ENCODE results near the gene ENPP3. TPM values are rescaled to one million over a fixed set of nuclear protein-coding genes. Genes with fewer than 3 reads are reported as not detected.

Gene ENPP3
- total RNA-seq, 1 experiment from 2014 or later = 0.15 TPM

DNA sequence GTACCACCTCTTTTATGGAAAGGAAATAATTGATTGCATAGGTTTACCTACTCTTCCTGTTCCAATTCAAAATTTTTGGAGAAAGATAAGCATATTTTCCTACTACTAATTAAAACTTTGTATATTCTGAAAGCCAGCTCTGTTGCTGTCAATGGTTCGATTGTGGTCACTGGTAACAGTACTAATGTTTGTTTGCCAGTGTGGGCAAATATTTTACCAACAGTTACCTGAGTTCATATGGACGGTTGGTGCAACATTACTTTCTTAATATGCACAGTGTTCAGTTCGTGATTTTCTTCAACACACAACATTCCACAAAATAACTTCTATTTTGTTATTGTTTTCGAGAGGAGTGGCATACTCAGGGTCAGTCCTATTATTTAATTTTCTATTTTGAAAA is 90.8 kb downstream of the ENPP3 start:
- Histone ChIP-seq H2BK20ac (ENCODE audit: low read depth, low read length, poor library complexity, severe bottlenecking) (no peak overlapping the region), H4K20me1 (ENCODE audit: control insufficient read depth, insufficient read depth, insufficient read length) (no peaks in the 10 kb centered on the region), H3K79me1 (ENCODE audit: insufficient read depth, low read depth, low read length, poor library complexity, severe bottlenecking) (no peaks in the 10 kb centered on the region), H2AFZ (ENCODE audit: low read length) (no peak overlapping the region), H3K4me1 (ENCODE audit: insufficient read depth, low read length) (no peaks in the 10 kb centered on the region; the same call in 1 of the 2 replicates), H3K23ac (ENCODE audit: insufficient read length, low read depth, low read length) (no peak overlapping the region), H4K5ac (ENCODE audit: insufficient read length, low read depth, low read length) (no peak overlapping the region), H3K27me3 (ENCODE audit: insufficient read depth, low read length) (no peaks in the 10 kb centered on the region; the same call in 1 of the 2 replicates), H3K27ac (ENCODE audit: insufficient read length, low read depth, low read length) (no peak overlapping the region), H2BK15ac (ENCODE audit: low read depth, low read length) (no peak overlapping the region), H3K4me2 (ENCODE audit: insufficient read depth, insufficient read length, low read length) (no peak overlapping the region), H3K9ac (ENCODE audit: extremely low read depth, insufficient read length, low read length) (no peak overlapping the region), H3T11ph (ENCODE audit: low read length) (no peak overlapping the region), H3K79me2 (ENCODE audit: insufficient read depth, low read length) (no peaks in the 10 kb centered on the region), H3K18ac (ENCODE audit: insufficient read length, low read depth, low read length) (no peak overlapping the region), H3K23me2 (ENCODE audit: insufficient read length, low read depth, low read length, poor library complexity, severe bottlenecking) (no peaks in the 10 kb centered on the region), H3K14ac (ENCODE audit: insufficient read depth, low read length) (no peak overlapping the region), H4K91ac (ENCODE audit: insufficient read length, low read depth, low read length) (no peak overlapping the region), H4K8ac (replicated peaks; ENCODE audit: insufficient read length, low read depth, low read length) (no peak overlapping the region), H3K4ac (ENCODE audit: low read depth, low read length) (no peak overlapping the region), H2BK12ac (ENCODE audit: insufficient read length, low read depth, low read length) (no peak overlapping the region), H3K56ac (ENCODE audit: insufficient read length, low read depth, low read length) (no peak overlapping the region), H2BK120ac (ENCODE audit: low read depth, low read length, poor library complexity, severe bottlenecking) (no peak overlapping the region), H2BK5ac (ENCODE audit: insufficient read length, low read length) (no peak overlapping the region), H2AK5ac (ENCODE audit: insufficient read length, low read length) (no peak overlapping the region), H3K9me3 (ENCODE audit: control insufficient read depth, low read depth, low read length) (no peaks in the 10 kb centered on the region)
- Mint-ChIP-seq H3K9me3 (peaks cover 7 to 8% of the 10 kb centered on the region in 2 experiments; a peak in 3 of 5 replicates), H3K27me3 (ENCODE audit: low read depth) (no peaks in the 10 kb centered on the region; the same call in none of the 2 replicates), H3K4me3 (no peak overlapping the region), H3K27ac (no peak overlapping the region), H3K36me3 (ENCODE audit: insufficient read depth in 1 of 3, low read depth in 3 of 3) (peaks cover 0 to 2% (median 0%) of the 10 kb centered on the region in 3 experiments; a peak in 3 of 7 replicates), H3K4me1 (peaks cover 9 to 10% of the 10 kb centered on the region in 2 experiments)
- no peak for TF ChIP-seq CTCF (conservative IDR thresholded peaks at IDR 0.05)
- WGBS (ENCODE audit: extremely low coverage, insufficient read length, low lambda C conversion rate) = no CpG with 5 or more reads among the region's 4 CpGs
- no peak for DNase-seq

Measured in H9 (cell line).